GM18951 (cell line): ENCODE measurements around the gene TEX101.
"Not testable (repeated sequence)": the region's sequence is repeated elsewhere in the genome, so short reads cannot be mapped to it uniquely, and the experiment has no call there.

Experiments
- POLR2A ChIP-seq: IDR thresholded peaks from 4 replicates; pipeline ENCODE4 v1.6.1; 2011; ENCODE audit warnings: mild to moderate bottlenecking; ENCODE audit not compliant: insufficient read length, insufficient read depth; ENCODE audit errors: extremely low read depth
- in situ Hi-C: fragments of 300-500 bp; cut with MboI; formaldehyde crosslinking; loops from one replicate; pipeline ENCODE4 v1.12.0; 2022; ENCODE audit warnings: low sequenced_read_pairs, mixed read lengths, inconsistent platforms; ENCODE audit not compliant: unreplicated experiment

Gene TEX101

GRCh38 chr19:43414554-43414953 lies at the start of gene TEX101:
TEX101 (plus strand) TSS chr19:43414890; CDS start chr19:43415920, 1,030 bp downstream.
- in situ Hi-C loops = no loop called here
- no peak for TF ChIP-seq POLR2A

- in situ Hi-C loops = not testable (repeated sequence)
Observed at GRCh38 chr19:43365677-43366076, 49.0 kb upstream of the TEX101 start.

- in situ Hi-C loops = no loop called here
- TF ChIP-seq POLR2A = no peak
Observed at GRCh38 chr19:43367822-43368221, 46.9 kb upstream of the TEX101 start.

- in situ Hi-C loops = not testable (repeated sequence)
Observed at GRCh38 chr19:43368897-43369296, 45.8 kb upstream of the TEX101 start.

- TF ChIP-seq POLR2A = no peak
- in situ Hi-C loops = no loop called here
Observed at GRCh38 chr19:43371909-43372308, 42.8 kb upstream of the TEX101 start.

- in situ Hi-C loops = no loop called here
- TF ChIP-seq POLR2A = no peak
Observed at GRCh38 chr19:43372462-43372861, 42.2 kb upstream of the TEX101 start.

GRCh38 chr19:43377624-43378023 lies 37.1 kb upstream of the TEX101 start:
- in situ Hi-C loops = not testable (repeated sequence)

GRCh38 chr19:43380008-43380407 lies 34.7 kb upstream of the TEX101 start:
- TF ChIP-seq POLR2A = no peak
- in situ Hi-C loops = no loop called here

GRCh38 chr19:43380771-43381386 lies 33.8 kb upstream of the TEX101 start:
- in situ Hi-C loops = no loop called here
- no peak for TF ChIP-seq POLR2A

GRCh38 chr19:43382586-43383216 lies 32.0 kb upstream of the TEX101 start:
- in situ Hi-C loops = not testable (repeated sequence)

- in situ Hi-C loops = not testable (repeated sequence)
Observed at GRCh38 chr19:43383254-43383653, 31.4 kb upstream of the TEX101 start.

- in situ Hi-C loops = not testable (repeated sequence)
Observed at GRCh38 chr19:43383759-43384158, 30.9 kb upstream of the TEX101 start.

- in situ Hi-C loops = not testable (repeated sequence)
Observed at GRCh38 chr19:43390903-43391551, 23.7 kb upstream of the TEX101 start.

- in situ Hi-C loops = not testable (repeated sequence)
Observed at GRCh38 chr19:43391552-43391935, 23.1 kb upstream of the TEX101 start.

- in situ Hi-C loops = not testable (repeated sequence)
Observed at GRCh38 chr19:43393501-43393900, 21.2 kb upstream of the TEX101 start.
